Coronary artery (tissue), 2 donors: Measurements from ENCODE around the gene ABI2.

Experiments used
- DNase-seq: peaks from one replicate; pipeline ENCODE4 v3.0.0-alpha.2; 2017; ENCODE audit warnings: low spot score
- H3K27ac ChIP-seq, 2 donors: fragments of 200-600 bp; sonication (generic); one replicate each; pipeline ENCODE4 v1.5.1; 2016 to 2019
- H3K4me3 ChIP-seq: fragments of 200-600 bp; sonication (generic); 2 replicates; pipeline ENCODE4 v1.5.1; 2016; ENCODE audit warnings: mild to moderate bottlenecking, moderate library complexity
- CTCF ChIP-seq: fragments of 200-600 bp; sonication (generic); IDR thresholded peaks from one replicate; pipeline ENCODE4 v1.5.1; 2019; ENCODE audit warnings: antibody characterized with exemption

Gene ABI2

DNA sequence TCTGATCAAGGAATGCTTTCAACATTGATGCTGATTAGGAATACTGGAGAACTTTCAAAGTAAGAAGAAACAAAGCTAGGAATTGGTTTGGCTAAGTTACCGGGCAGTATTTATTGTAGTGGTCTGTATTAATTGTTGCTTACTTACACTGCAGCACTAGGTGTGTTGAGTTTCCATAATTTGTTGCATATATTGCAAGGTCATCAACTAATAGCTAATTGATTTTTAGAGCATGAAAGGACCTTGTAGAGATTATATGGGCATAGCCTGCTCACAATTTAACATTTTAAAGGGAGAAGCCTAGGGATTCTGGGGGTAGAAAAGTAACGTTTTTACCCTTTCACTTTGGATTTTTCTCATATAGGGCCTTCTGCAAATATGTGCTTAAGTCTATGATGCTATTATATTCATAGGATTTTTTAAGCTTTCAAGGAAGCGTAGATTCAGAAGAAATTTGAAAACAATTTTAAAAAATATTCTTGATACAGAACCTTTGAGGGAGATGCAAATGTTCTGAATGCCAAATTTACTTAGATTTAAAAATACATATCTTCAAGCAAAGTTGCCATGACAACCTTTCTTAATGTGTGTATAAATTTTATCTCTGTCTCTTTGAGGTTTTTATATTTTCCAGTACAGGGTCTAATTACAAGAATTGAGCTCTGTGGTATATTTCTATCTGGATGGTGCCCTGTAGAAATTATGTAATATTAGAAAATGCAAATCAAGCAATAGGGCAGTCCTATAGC lies 17.3 kb upstream of the ABI2 start:
- H3K4me3 ChIP-seq = no peak overlapping the region
- no peak for TF ChIP-seq CTCF
- no peak for DNase-seq
- H3K27ac ChIP-seq = no peak overlapping the region

GRCh38 chr2:203326356-203326755 lies 1.8 kb upstream of the ABI2 start:
- no peak for DNase-seq
- TF ChIP-seq CTCF = no peak
- Histone ChIP-seq H3K27ac (no peak overlapping the region), H3K4me3 (no peak overlapping the region)

GRCh38 chr2:203327582-203327900 lies 653 bp upstream of the ABI2 start:
- H3K4me3 ChIP-seq = peak overlapping the region; percentile 96
- DNase-seq = no peak
- H3K27ac ChIP-seq = peak overlapping the region; percentile 76 to 88
- TF ChIP-seq CTCF = no peak

GRCh38 chr2:203328760-203329540 lies 756 bp downstream of the ABI2 start:
- Histone ChIP-seq H3K27ac (peak overlapping the region; percentile 76 to 88), H3K4me3 (peak overlapping the region; percentile 96)
- DNase-seq = no peak
- no peak for TF ChIP-seq CTCF

- no peak for TF ChIP-seq CTCF
Observed at GRCh38 chr2:203330434-203330833, 2.2 kb downstream of the ABI2 start.

GRCh38 chr2:203338322-203338721 lies 10.1 kb downstream of the ABI2 start:
- TF ChIP-seq CTCF = no peak
- Histone ChIP-seq H3K4me3 (no peak overlapping the region), H3K27ac (no peak overlapping the region)
- no peak for DNase-seq

More at GRCh38 chr2:203330434-203330833, 2.2 kb downstream of the ABI2 start:
- Histone ChIP-seq H3K4me3 (no peak overlapping the region), H3K27ac (no peak overlapping the region)
- no peak for DNase-seq
